ENCODE data around the gene RASSF1. TPM values are rescaled to one million over a fixed set of nuclear protein-coding genes. Genes with fewer than 3 reads are reported as not detected.
"Not testable (repeated sequence)": the region's sequence is repeated elsewhere in the genome, so short reads cannot be mapped to it uniquely, and the experiment has no call there.

The RASSF1 gene
- total RNA-seq, 1 donor from 2014 or later: 39.5 TPM

GRCh38 chr3:50314342-50314741 is 26.3 kb downstream of the RASSF1 start:
- Histone ChIP-seq H3K4me1 (peaks cover 61% of the 10 kb centered on the region), H3K27me3 (ENCODE audit: low read depth) (no peaks in the 10 kb centered on the region), H3K4me3 (no peak overlapping the region), H3K9me3 (no peaks in the 10 kb centered on the region), H3K27ac (peak overlapping the region; percentile 67), H3K36me3 (peaks cover 37% of the 10 kb centered on the region)
- TF ChIP-seq, protein P1, sequence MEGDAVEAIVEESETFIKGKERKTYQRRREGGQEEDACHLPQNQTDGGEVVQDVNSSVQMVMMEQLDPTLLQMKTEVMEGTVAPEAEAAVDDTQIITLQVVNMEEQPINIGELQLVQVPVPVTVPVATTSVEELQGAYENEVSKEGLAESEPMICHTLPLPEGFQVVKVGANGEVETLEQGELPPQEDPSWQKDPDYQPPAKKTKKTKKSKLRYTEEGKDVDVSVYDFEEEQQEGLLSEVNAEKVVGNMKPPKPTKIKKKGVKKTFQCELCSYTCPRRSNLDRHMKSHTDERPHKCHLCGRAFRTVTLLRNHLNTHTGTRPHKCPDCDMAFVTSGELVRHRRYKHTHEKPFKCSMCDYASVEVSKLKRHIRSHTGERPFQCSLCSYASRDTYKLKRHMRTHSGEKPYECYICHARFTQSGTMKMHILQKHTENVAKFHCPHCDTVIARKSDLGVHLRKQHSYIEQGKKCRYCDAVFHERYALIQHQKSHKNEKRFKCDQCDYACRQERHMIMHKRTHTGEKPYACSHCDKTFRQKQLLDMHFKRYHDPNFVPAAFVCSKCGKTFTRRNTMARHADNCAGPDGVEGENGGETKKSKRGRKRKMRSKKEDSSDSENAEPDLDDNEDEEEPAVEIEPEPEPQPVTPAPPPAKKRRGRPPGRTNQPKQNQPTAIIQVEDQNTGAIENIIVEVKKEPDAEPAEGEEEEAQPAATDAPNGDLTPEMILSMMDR (IDR thresholded peaks at IDR 0.05): no peak
- intact Hi-C loops (cut with DNase I): no loop called here
- no peak for DNase-seq
- ATAC-seq: peak in 1 of 2 donors; percentile 4

GRCh38 chr3:50312041-50312440 is 28.6 kb downstream of the RASSF1 start:
- peak overlapping the region; percentile 8 for H3K4me3 ChIP-seq
- ATAC-seq; DNase-seq; intact Hi-C loops (cut with DNase I); H3K9me3 ChIP-seq; H3K27me3 ChIP-seq (ENCODE audit: low read depth): not testable (repeated sequence)
- peaks cover 14% of the 10 kb centered on the region for H3K36me3 ChIP-seq
- H3K4me1 ChIP-seq: peaks cover 38% of the 10 kb centered on the region
- H3K27ac ChIP-seq: peak overlapping the region; percentile 18

DNA sequence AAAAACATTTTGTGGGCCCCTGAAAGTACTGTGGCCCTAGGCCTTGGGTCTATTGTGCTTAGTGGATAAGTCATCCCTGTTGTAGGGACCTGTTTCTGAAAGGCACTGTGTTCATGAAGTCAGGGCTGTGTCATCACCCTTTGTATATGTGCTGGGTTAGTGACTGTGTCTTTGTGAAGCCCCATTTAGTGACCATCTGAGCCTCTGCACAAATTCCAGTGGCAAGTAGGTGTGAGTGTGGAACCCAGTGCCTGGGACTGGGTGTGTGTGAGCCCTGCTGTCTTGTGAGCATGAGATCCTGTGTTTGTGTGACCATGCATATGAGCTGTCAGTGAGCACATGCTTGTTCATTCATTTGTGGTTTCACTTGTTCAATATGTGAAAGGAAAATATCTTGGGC is 36.0 kb downstream of the RASSF1 start:
- no peak overlapping the region for H3K4me3 ChIP-seq
- H3K4me1 ChIP-seq: peaks cover 40% of the 10 kb centered on the region
- intact Hi-C loops (cut with DNase I): no loop called here
- no peak overlapping the region for H3K27ac ChIP-seq
- no peaks in the 10 kb centered on the region for H3K36me3 ChIP-seq
- no peaks in the 10 kb centered on the region for H3K9me3 ChIP-seq
- TF ChIP-seq, protein P1 (IDR thresholded peaks at IDR 0.05): no peak
- DNase-seq (no peak), ATAC-seq (no peak)
- H3K27me3 ChIP-seq (ENCODE audit: low read depth): no peaks in the 10 kb centered on the region

DNA sequence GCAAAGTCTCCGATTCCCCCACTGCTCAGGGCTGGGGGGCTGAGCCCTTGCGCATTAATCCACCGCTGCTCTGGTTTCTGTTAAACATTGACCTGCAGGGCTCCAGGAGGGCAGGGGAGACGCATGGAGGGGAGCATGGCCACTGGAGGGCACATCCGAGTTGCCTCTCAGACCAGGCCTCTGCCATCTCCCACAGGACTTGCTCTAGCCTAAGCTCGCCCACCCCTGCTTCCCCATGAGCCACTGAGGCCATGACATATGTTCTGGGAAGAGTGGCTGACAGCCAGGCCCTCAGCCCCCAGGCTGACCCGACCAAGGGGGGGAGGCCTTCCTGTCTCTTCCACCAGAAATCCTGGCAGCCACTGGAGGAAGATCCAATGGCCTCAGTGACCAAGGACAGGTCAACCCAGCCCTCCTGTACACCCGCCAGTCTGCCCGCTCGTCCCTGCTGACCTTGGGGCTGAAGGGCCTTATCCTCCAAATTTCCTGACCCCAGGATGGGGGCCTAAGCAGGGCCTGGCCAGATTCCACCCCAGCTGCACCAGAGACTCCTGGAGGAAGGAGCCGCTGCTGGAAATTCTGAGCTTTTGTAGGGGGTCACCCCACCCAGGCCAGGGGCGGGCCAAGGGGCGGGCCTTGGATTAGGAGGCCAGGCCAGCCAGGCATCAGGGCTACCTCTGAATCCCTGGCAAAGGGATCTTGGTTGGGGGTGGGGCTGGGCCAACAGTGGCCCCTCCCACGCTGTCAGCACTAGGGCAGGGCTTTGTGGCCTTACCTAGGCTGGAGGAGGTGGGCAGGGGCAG is 37.4 kb downstream of the RASSF1 start, which contains the start of gene HYAL1:
TSS of gene HYAL1 (minus strand) at position 562 of the 803 bp plus-strand sequence. CDS start 618 bp downstream, outside the sequence.
- Histone ChIP-seq H3K36me3 (no peaks in the 10 kb centered on the region), H3K27ac (peak within 1 kb of the TSS; percentile 84), H3K27me3 (ENCODE audit: low read depth) (no peaks in the 10 kb centered on the region), H3K4me3 (peak within 1 kb of the TSS; percentile 75), H3K9me3 (no peaks in the 10 kb centered on the region), H3K4me1 (peaks cover 47% of the 10 kb centered on the region)
- DNase-seq: peak; percentile 89
- ATAC-seq: peak; percentile 64 to 73
- TF ChIP-seq, protein P1 (IDR thresholded peaks at IDR 0.05): peak; percentile 39
- intact Hi-C loops (cut with DNase I): no loop called here

DNA sequence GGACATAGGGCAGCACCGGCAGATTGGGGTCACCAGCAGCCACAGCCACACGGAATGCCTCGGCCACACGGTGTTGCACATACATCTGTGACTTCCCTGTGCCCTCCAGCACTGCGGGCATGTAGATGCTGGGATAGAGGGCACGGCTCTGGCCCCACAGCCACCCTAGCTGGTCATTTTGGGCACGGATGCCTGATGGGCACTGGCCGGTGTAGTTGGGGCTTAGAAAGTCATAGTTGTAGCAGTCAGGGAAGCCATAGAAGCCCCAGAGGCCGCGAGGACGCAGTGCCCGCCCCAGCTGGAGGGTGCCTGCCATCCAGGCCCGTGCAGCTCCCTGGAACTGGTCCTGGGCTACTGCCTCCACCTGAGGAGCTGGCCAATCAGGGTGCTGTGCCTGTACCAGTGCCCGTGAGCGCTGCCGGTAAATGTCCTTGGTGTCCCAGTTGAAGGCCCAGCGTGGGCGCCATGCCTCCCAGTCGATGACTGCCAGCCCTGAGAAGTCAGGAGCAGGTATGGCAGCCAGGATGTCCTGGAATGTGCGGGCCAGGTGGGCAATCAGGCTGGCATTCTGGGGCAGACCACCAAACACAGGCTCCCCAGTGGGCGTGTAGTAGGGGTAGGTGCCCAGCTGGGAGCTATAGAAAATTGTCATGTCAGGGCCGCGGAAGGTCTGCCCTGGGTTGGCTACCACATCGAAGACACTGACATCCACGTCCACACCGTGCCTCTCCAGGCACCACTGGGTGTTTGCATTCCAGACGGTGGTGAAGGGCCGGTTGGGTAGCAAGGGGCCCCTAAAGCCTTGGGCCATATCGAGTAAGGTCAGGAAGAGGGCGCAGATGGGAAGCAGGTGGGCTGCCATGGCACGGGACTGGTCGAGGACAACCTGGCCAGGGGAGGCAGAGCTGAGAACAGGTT is 38.3 kb downstream of the RASSF1 start:
- TF ChIP-seq, protein P1 (IDR thresholded peaks at IDR 0.05): no peak
- DNase-seq (no peak), ATAC-seq (no peak)
- Histone ChIP-seq H3K4me3 (peak overlapping the region; percentile 75), H3K36me3 (no peaks in the 10 kb centered on the region), H3K27ac (peak overlapping the region; percentile 84), H3K9me3 (no peaks in the 10 kb centered on the region), H3K4me1 (peaks cover 55% of the 10 kb centered on the region), H3K27me3 (ENCODE audit: low read depth) (no peaks in the 10 kb centered on the region)
- intact Hi-C loops (cut with DNase I): no loop called here

All from lower lobe of right lung (tissue), 2 donors.